ENCODE results near the gene KHDC4.
A peak's percentile ranks its signal among the peaks of the same experiment; 100 is the strongest.
"Not testable (repeated sequence)": the region's sequence is repeated elsewhere in the genome, so short reads cannot be mapped to it uniquely, and the experiment has no call there.

Gene KHDC4

DNA sequence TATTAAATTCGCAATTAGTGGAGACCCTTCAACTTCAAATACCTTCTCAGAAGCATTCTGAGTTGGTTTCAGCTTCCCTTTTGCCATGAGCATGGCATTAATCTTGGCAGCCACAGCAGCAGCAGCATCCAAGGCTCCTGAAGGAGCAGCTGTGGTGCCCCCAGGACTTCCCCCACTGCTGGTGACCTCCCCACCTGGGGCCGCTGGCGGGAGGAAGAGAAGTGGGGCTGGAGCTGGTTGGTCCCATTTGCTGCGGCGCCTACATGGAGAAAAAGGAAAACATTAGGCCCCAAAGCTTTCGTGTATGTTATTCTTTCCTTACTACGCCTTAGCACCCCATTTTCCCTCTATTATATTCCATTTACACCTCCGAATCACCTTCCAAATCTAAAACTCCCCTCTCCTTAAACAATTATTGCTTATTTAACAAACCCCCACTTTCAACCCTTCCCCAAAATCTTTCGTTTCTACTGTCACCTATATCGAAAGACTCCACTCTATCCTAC, 569 bp downstream of the KHDC4 start:
- in situ Hi-C loops (cut with HindIII; ENCODE audit: low sequenced_read_pairs) = no loop called here
- TF ChIP-seq, protein P1, sequence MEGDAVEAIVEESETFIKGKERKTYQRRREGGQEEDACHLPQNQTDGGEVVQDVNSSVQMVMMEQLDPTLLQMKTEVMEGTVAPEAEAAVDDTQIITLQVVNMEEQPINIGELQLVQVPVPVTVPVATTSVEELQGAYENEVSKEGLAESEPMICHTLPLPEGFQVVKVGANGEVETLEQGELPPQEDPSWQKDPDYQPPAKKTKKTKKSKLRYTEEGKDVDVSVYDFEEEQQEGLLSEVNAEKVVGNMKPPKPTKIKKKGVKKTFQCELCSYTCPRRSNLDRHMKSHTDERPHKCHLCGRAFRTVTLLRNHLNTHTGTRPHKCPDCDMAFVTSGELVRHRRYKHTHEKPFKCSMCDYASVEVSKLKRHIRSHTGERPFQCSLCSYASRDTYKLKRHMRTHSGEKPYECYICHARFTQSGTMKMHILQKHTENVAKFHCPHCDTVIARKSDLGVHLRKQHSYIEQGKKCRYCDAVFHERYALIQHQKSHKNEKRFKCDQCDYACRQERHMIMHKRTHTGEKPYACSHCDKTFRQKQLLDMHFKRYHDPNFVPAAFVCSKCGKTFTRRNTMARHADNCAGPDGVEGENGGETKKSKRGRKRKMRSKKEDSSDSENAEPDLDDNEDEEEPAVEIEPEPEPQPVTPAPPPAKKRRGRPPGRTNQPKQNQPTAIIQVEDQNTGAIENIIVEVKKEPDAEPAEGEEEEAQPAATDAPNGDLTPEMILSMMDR (IDR thresholded peaks at IDR 0.05; ENCODE audit: low read depth, low read length, missing control alignments) = no peak
- peak overlapping the region; percentile 98 for H3K4me3 ChIP-seq (ENCODE audit: low read depth, low read length)
- DNase-seq (ENCODE audit: low read depth) = no peak

DNA sequence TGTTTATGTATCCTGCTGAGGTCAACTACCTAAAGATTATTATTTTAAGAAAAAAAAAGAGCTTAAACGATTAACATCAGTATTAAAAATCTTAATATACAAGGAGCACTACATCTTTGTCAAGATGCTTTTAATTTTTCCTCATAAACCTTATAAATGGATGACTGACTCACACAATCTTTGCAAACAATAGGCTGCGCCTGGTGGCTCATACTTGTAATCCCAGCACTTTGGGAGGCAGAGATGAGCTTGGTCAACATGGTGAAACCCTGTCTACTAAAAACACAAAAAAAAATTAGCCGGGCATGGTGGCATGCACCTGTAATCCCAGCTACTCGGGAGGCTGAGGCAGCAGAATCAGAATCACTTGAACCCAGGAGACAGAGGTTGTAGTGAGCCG, 1.7 kb downstream of the KHDC4 start:
- DNase-seq (ENCODE audit: low read depth) = no peak
- TF ChIP-seq, protein P1 (IDR thresholded peaks at IDR 0.05; ENCODE audit: low read depth, low read length, missing control alignments) = no peak
- in situ Hi-C loops (cut with HindIII; ENCODE audit: low sequenced_read_pairs) = no loop called here
- H3K4me3 ChIP-seq (ENCODE audit: low read depth, low read length) = no peak overlapping the region

DNA sequence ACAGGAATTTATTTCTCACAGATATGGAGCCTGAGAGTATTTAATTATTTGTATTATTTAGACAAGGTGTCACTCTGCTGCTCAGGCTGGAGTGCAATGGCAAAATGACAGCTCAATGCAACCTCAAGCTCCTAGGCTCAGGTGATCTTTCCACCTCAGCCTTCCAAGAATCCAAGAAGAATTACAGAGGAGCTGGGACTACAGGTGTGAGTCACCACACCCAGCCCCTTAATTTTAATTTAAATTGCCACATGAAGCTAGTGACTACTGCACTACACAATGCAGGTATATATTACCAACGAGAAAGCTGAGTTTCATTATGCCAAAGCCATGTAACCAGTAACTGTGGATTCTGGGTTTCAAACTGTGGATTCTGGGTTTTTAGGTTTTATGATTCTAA, 2.1 kb downstream of the KHDC4 start:
- no peak overlapping the region for H3K4me3 ChIP-seq (ENCODE audit: low read depth, low read length)
- TF ChIP-seq, protein P1 (IDR thresholded peaks at IDR 0.05; ENCODE audit: low read depth, low read length, missing control alignments) = no peak

DNA sequence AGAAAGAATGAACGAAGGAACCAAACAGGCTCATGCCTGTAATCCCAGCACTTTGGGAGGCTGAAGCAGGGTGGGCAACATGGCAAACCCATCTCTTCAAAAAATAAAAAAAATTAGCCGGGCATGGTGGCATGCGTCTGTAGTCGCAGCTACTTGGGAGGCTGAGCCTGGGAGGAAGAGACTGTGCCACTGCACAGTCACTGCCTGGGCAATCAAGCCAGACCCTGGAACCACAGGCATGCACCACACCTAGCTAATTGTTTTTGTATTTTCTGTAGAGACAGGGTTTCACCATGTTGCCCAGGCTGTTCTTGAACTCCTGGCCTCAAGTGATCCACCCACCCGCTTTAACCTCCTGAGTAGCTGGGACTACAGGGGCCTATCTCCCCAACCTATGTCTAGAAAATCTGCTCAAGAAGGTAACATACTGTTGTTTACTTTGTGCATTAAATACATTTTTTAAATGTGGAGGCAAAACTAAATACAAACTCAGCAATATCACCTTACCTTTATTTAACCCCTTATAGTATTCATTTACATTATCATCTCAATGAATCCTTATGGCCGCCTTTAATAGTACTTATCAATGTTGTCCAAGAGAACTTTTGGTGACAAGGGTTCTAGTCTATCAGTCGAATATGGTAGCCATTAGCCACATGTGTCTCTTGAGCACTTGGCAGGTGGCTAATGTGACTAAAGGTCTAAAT, 2.7 kb downstream of the KHDC4 start:
- in situ Hi-C loops (cut with HindIII; ENCODE audit: low sequenced_read_pairs) = no loop called here
- TF ChIP-seq, protein P1 (IDR thresholded peaks at IDR 0.05; ENCODE audit: low read depth, low read length, missing control alignments) = no peak
- no peak for DNase-seq (ENCODE audit: low read depth)
- H3K4me3 ChIP-seq (ENCODE audit: low read depth, low read length) = no peak overlapping the region

More for the DNA sequence above, 2.1 kb downstream of the KHDC4 start:
- in situ Hi-C loops (cut with HindIII; ENCODE audit: low sequenced_read_pairs) = no loop called here
- no peak for DNase-seq (ENCODE audit: low read depth)

DNA sequence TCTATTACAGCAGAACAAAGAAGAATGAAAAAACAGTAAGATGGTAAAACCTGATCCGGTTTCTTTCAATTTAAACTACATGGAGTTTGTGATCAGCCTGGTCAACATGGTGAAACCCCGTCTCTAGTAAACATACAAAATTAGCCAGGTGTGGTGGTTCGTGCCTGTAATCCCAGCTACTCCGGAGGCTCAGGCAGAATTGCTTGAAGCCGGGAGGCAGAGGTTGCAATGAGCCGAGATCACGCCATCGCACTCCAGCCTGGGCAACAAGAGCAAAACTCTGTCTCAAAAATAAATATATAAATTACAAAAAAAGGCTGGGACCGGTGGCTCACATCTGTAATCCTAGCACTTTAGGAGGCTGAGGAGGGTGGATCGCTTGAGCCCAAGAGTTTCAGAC, 3.5 kb downstream of the KHDC4 start:
- DNase-seq (ENCODE audit: low read depth); H3K4me3 ChIP-seq (ENCODE audit: low read depth, low read length); in situ Hi-C loops (cut with HindIII; ENCODE audit: low sequenced_read_pairs): not testable (repeated sequence)

DNA sequence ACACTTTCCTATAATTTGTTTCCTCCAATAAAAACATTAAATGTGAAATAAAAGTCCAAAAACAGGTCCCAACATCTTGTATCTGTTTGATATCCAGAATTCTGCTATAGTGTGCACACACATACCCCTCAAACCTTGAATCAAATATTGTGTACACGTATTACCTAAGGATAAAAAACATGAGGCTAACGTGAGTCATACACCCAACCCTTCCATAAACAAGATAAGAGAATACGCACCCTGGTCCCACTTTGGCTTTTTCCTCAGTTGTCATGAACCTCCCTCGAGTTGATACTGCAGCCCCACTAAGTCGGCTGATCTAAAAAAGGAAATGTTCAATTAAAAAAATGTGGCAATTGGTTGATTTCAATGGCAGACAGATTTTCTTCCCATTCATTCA, 5.2 kb downstream of the KHDC4 start:
- no peak overlapping the region for H3K4me3 ChIP-seq (ENCODE audit: low read depth, low read length)
- DNase-seq (ENCODE audit: low read depth) = no peak
- TF ChIP-seq, protein P1 (IDR thresholded peaks at IDR 0.05; ENCODE audit: low read depth, low read length, missing control alignments) = no peak
- in situ Hi-C loops (cut with HindIII; ENCODE audit: low sequenced_read_pairs) = no loop called here

DNA sequence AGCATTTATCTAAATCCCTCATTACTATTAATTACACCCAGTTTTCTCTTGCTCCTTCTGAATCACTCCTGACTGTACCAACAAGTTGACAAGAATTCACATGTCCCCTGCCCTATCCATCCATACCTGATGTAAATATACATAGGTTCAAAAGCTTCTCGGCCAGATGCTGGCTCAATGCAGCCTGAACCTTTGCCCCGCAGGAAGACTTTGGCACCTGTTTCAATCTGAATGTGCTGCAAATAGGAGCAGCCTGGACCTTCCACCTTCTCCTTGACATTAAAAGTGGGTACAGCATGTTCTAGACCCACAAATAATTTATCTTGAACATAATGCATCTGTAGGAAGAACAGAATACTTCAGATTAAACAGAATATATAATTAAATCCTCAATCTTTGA, 8.7 kb downstream of the KHDC4 start:
- in situ Hi-C loops (cut with HindIII; ENCODE audit: low sequenced_read_pairs) = no loop called here
- TF ChIP-seq, protein P1 (IDR thresholded peaks at IDR 0.05; ENCODE audit: low read depth, low read length, missing control alignments) = no peak
- H3K4me3 ChIP-seq (ENCODE audit: low read depth, low read length) = no peak overlapping the region
- DNase-seq (ENCODE audit: low read depth) = no peak

Data from astrocyte of the cerebellum (primary cell).